ENCODE data around the gene PID1. TPM values are rescaled to one million over a fixed set of nuclear protein-coding genes. Genes with fewer than 3 reads are reported as not detected.

PID1 gene
- total RNA-seq, 2 experiments from 2014 or later: not detected

- no peaks in the 10 kb centered on the region for H3K36me3 ChIP-seq (ENCODE audit: insufficient read depth, low read length)
- CTCF ChIA-PET (ENCODE audit: unreplicated experiment): no interaction called here
These were observed 248.4 kb downstream of the PID1 start for GRCh38 chr2:229022652-229023051.

DNA sequence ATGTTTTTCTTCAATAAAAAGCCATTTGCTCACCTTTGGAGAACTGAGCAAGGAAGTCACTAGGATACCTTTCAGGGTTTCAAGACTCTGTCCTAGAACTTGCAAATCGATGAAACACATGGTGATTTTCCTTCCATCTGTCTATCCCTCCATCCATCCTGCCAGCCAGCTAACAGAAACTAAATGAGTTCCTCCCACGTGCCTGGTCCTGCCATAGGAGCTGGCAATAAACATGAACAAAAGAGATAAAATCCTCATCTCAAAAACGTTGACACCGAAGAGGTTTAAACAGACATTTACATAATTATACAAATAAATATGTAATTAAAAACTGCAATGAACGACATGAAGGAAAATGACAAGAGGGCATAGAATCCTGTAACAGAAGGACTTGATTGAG lies 249.0 kb downstream of the PID1 start:
- H3K79me2 ChIP-seq (ENCODE audit: insufficient read depth, low read depth, low read length): no peaks in the 10 kb centered on the region
- H3K4me2 ChIP-seq (ENCODE audit: low read length): no peak overlapping the region
- intact Hi-C loops (cut with micrococcal nuclease; ENCODE audit: unreplicated experiment): no loop called here
- H4K20me1 ChIP-seq (ENCODE audit: insufficient read depth, low read length): no peaks in the 10 kb centered on the region
- H3K4me1 ChIP-seq (ENCODE audit: insufficient read depth, low read length, poor library complexity, severe bottlenecking): no peaks in the 10 kb centered on the region
- ChIA-PET CTCF (ENCODE audit: unreplicated experiment) (no interaction called here), POLR2A (interaction anchor here (0.6 to 1.8 kb wide), 2 partner anchors 17 to 149 kb away, joined by 3 to 4 read pairs; no protein-coding TSS in a partner anchor)
- TF ChIP-seq EZH2phosphoT487 (IDR thresholded peaks at IDR 0.05; ENCODE audit: borderline replicate concordance, low read depth, low read length): no peak
- TF ChIP-seq, protein P1, sequence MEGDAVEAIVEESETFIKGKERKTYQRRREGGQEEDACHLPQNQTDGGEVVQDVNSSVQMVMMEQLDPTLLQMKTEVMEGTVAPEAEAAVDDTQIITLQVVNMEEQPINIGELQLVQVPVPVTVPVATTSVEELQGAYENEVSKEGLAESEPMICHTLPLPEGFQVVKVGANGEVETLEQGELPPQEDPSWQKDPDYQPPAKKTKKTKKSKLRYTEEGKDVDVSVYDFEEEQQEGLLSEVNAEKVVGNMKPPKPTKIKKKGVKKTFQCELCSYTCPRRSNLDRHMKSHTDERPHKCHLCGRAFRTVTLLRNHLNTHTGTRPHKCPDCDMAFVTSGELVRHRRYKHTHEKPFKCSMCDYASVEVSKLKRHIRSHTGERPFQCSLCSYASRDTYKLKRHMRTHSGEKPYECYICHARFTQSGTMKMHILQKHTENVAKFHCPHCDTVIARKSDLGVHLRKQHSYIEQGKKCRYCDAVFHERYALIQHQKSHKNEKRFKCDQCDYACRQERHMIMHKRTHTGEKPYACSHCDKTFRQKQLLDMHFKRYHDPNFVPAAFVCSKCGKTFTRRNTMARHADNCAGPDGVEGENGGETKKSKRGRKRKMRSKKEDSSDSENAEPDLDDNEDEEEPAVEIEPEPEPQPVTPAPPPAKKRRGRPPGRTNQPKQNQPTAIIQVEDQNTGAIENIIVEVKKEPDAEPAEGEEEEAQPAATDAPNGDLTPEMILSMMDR (conservative IDR thresholded peaks at IDR 0.05; ENCODE audit: low read length): no peak
- H2AFZ ChIP-seq (ENCODE audit: low read length): no peak overlapping the region
- H3K36me3 ChIP-seq (ENCODE audit: insufficient read depth, low read length): no peaks in the 10 kb centered on the region
- H3K9me2 ChIP-seq (ENCODE audit: insufficient read depth, low read length): no peaks in the 10 kb centered on the region
- H3K9me3 ChIP-seq (ENCODE audit: low read length): no peaks in the 10 kb centered on the region
- DNase-seq (ENCODE audit: low spot score): no peak
- BruUV-seq (replicated peaks): no TSS peak
- no peak overlapping the region for H3K27ac ChIP-seq (ENCODE audit: low read depth, low read length, poor library complexity, severe bottlenecking)
- no peak overlapping the region for H3K4me3 ChIP-seq (ENCODE audit: low read depth, low read length, poor library complexity, severe bottlenecking)

More at GRCh38 chr2:229022652-229023051, 248.4 kb downstream of the PID1 start:
- no peak overlapping the region for H3K4me3 ChIP-seq (ENCODE audit: low read depth, low read length, poor library complexity, severe bottlenecking)
- intact Hi-C loops (cut with micrococcal nuclease; ENCODE audit: unreplicated experiment): no loop called here
- POLR2A ChIA-PET: interaction anchor here (0.6 to 1.8 kb wide), 2 partner anchors 16 to 150 kb away, joined by 3 to 4 read pairs; no protein-coding TSS in a partner anchor
- no peaks in the 10 kb centered on the region for H3K4me1 ChIP-seq (ENCODE audit: insufficient read depth, low read length, poor library complexity, severe bottlenecking)
- no peak overlapping the region for H2AFZ ChIP-seq (ENCODE audit: low read length)
- no peaks in the 10 kb centered on the region for H3K9me3 ChIP-seq (ENCODE audit: low read length)
- no peak for DNase-seq (ENCODE audit: low spot score)
- H3K79me2 ChIP-seq (ENCODE audit: insufficient read depth, low read depth, low read length): no peaks in the 10 kb centered on the region
- H4K20me1 ChIP-seq (ENCODE audit: insufficient read depth, low read length): no peaks in the 10 kb centered on the region
- TF ChIP-seq EZH2phosphoT487 (IDR thresholded peaks at IDR 0.05; ENCODE audit: borderline replicate concordance, low read depth, low read length): no peak
- TF ChIP-seq, protein P1 (conservative IDR thresholded peaks at IDR 0.05; ENCODE audit: low read length): no peak
- H3K27ac ChIP-seq (ENCODE audit: low read depth, low read length, poor library complexity, severe bottlenecking): no peak overlapping the region
- no peak overlapping the region for H3K4me2 ChIP-seq (ENCODE audit: low read length)
- no peaks in the 10 kb centered on the region for H3K9me2 ChIP-seq (ENCODE audit: insufficient read depth, low read length)
- BruUV-seq (replicated peaks): no TSS peak

- DNase-seq (ENCODE audit: low spot score): no peak
- H3K36me3 ChIP-seq (ENCODE audit: insufficient read depth, low read length): no peaks in the 10 kb centered on the region
- no peak overlapping the region for H3K27ac ChIP-seq (ENCODE audit: low read depth, low read length, poor library complexity, severe bottlenecking)
- no peaks in the 10 kb centered on the region for H3K9me2 ChIP-seq (ENCODE audit: insufficient read depth, low read length)
- ChIA-PET CTCF (ENCODE audit: unreplicated experiment) (no interaction called here), POLR2A (no interaction called here)
- no peaks in the 10 kb centered on the region for H3K9me3 ChIP-seq (ENCODE audit: low read length)
- no peak overlapping the region for H3K4me2 ChIP-seq (ENCODE audit: low read length)
- no TSS peak for BruUV-seq (replicated peaks)
- no peak overlapping the region for H2AFZ ChIP-seq (ENCODE audit: low read length)
- no peak for TF ChIP-seq EZH2phosphoT487 (IDR thresholded peaks at IDR 0.05; ENCODE audit: borderline replicate concordance, low read depth, low read length)
- TF ChIP-seq, protein P1 (conservative IDR thresholded peaks at IDR 0.05; ENCODE audit: low read length): no peak
- no peak overlapping the region for H3K4me3 ChIP-seq (ENCODE audit: low read depth, low read length, poor library complexity, severe bottlenecking)
- no peaks in the 10 kb centered on the region for H4K20me1 ChIP-seq (ENCODE audit: insufficient read depth, low read length)
- H3K79me2 ChIP-seq (ENCODE audit: insufficient read depth, low read depth, low read length): no peaks in the 10 kb centered on the region
- no peaks in the 10 kb centered on the region for H3K4me1 ChIP-seq (ENCODE audit: insufficient read depth, low read length, poor library complexity, severe bottlenecking)
- intact Hi-C loops (cut with micrococcal nuclease; ENCODE audit: unreplicated experiment): no loop called here
These were observed 261.3 kb downstream of the PID1 start for GRCh38 chr2:229009816-229010215.

Measured in OCI-LY7 (cell line).